IMR-90 (cell line): Measurements from ENCODE around the gene SLC5A2.

Experiments
- BHLHE40 ChIP-seq: fragments of 150-350 bp; IDR thresholded peaks from 2 replicates; pipeline ENCODE4 v1.6.1; 2016; ENCODE audit warnings: mild to moderate bottlenecking, low read depth, low read length
- CEBPB ChIP-seq: IDR thresholded peaks from 2 replicates; pipeline ENCODE4 v1.6.1; 2012; ENCODE audit warnings: low read depth, low read length, improper control_type of control experiment
- MAZ ChIP-seq: IDR thresholded peaks from 2 replicates; pipeline ENCODE4 v1.6.1; 2012; ENCODE audit warnings: low read depth, mild to moderate bottlenecking, low read length, improper control_type of control experiment, moderate library complexity, borderline replicate concordance
- MXI1 ChIP-seq: IDR thresholded peaks from 2 replicates; pipeline ENCODE4 v1.6.1; 2012; ENCODE audit warnings: low read depth, mild to moderate bottlenecking, low read length, moderate library complexity, borderline replicate concordance
- POLR2A ChIP-seq: IDR thresholded peaks from 2 replicates; pipeline ENCODE4 v1.6.1; 2012; ENCODE audit warnings: mild to moderate bottlenecking, low read depth, low read length
- RAD21 ChIP-seq: IDR thresholded peaks from 2 replicates; pipeline ENCODE4 v1.6.1; 2012; ENCODE audit warnings: low read length, improper control_type of control experiment
- RCOR1 ChIP-seq: IDR thresholded peaks from 2 replicates; pipeline ENCODE4 v1.6.1; 2012; ENCODE audit warnings: mild to moderate bottlenecking, low read length, improper control_type of control experiment; ENCODE audit not compliant: insufficient replicate concordance
- RFX5 ChIP-seq: IDR thresholded peaks from 2 replicates; pipeline ENCODE4 v1.8.0; 2012; ENCODE audit warnings: low read depth, mild to moderate bottlenecking, low read length, moderate library complexity
- SMC3 ChIP-seq: fragments of 150-350 bp; IDR thresholded peaks from 2 replicates; pipeline ENCODE4 v1.6.1; 2016; ENCODE audit warnings: low read depth, mild to moderate bottlenecking, antibody characterized with exemption, low read length, moderate library complexity
- TF ChIP-seq, protein P1 (sequence below): conservative IDR thresholded peaks from 2 replicates; pipeline ENCODE4 v1.5.1; 2012; ENCODE audit warnings: mild to moderate bottlenecking, low read depth, low read length, improper control_type of control experiment
- TF ChIP-seq, protein P2 (sequence below): fragments of 150-350 bp; IDR thresholded peaks from 2 replicates; pipeline ENCODE4 v1.6.1; 2017; ENCODE audit warnings: mild to moderate bottlenecking, antibody characterized with exemption, low read length, low read depth

DNA sequence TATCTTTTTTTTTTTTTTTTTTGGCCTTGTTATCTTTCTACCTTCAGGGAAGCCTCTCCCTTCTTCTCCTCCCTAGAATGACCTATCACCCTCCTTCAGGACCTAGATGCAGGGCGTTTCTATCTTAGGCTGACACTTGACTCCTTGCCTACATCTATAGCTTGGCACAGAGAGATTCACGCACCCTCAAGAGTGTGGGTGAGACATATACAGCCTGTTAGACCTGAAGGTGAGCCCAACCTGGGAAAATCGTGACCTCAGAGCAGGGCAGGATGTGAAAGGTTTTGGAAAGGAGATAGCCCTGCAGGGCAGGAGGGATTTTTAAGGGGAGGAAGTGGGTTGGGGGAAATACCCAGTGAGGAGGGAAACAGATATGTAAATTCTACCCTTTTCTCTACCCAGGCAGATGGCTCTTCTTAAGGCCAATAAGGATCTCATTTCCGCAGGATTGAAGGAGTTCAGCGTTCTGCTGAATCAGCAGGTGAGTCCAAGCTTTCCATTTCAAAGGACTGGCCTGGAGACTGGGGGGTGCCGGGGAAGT, 44.9 kb downstream of the SLC5A2 start, which contains the start of gene AHSP:
- TF ChIP-seq, protein P1, sequence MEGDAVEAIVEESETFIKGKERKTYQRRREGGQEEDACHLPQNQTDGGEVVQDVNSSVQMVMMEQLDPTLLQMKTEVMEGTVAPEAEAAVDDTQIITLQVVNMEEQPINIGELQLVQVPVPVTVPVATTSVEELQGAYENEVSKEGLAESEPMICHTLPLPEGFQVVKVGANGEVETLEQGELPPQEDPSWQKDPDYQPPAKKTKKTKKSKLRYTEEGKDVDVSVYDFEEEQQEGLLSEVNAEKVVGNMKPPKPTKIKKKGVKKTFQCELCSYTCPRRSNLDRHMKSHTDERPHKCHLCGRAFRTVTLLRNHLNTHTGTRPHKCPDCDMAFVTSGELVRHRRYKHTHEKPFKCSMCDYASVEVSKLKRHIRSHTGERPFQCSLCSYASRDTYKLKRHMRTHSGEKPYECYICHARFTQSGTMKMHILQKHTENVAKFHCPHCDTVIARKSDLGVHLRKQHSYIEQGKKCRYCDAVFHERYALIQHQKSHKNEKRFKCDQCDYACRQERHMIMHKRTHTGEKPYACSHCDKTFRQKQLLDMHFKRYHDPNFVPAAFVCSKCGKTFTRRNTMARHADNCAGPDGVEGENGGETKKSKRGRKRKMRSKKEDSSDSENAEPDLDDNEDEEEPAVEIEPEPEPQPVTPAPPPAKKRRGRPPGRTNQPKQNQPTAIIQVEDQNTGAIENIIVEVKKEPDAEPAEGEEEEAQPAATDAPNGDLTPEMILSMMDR: no peak
- TF ChIP-seq POLR2A (no peak), CEBPB (no peak), RCOR1 (no peak), RFX5 (no peak), RAD21 (no peak), BHLHE40 (no peak), MAZ (no peak), SMC3 (no peak), MXI1 (no peak)
- TF ChIP-seq, protein P2, sequence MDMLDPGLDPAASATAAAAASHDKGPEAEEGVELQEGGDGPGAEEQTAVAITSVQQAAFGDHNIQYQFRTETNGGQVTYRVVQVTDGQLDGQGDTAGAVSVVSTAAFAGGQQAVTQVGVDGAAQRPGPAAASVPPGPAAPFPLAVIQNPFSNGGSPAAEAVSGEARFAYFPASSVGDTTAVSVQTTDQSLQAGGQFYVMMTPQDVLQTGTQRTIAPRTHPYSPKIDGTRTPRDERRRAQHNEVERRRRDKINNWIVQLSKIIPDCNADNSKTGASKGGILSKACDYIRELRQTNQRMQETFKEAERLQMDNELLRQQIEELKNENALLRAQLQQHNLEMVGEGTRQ: no peak
